Activated CD4-positive, CD25-positive, alpha-beta regulatory T cell treated with anti-CD3 and anti-CD28 coated beads, Interleukin-2, amount 50 U/mL, for 16 hours (primary cell): ENCODE measurements around the gene FAM9C.
"Not testable (repeated sequence)": the region's sequence is repeated elsewhere in the genome, so short reads cannot be mapped to it uniquely, and the experiment has no call there.

Experiments used
- DNase-seq: peaks from one replicate; pipeline ENCODE4 v3.0.0-alpha.2; 2020; ENCODE audit warnings: low read depth, low spot score

The FAM9C gene

GRCh38 chrX:13043138-13043537, 1.3 kb downstream of the FAM9C start:
- no peak for DNase-seq

GRCh38 chrX:13036896-13037295, 7.5 kb downstream of the FAM9C start:
- DNase-seq = no peak

GRCh38 chrX:13033193-13033592, 11.2 kb downstream of the FAM9C start:
- DNase-seq = no peak

GRCh38 chrX:13029887-13030771, 14.3 kb downstream of the FAM9C start:
- DNase-seq = no peak

- no peak for DNase-seq
Measured at GRCh38 chrX:13029637-13029886, 14.9 kb downstream of the FAM9C start.

GRCh38 chrX:13028871-13029636, 15.4 kb downstream of the FAM9C start:
- DNase-seq = no peak

GRCh38 chrX:13026877-13027652, 17.4 kb downstream of the FAM9C start:
- no peak for DNase-seq

GRCh38 chrX:13024986-13025385, 19.4 kb downstream of the FAM9C start:
- no peak for DNase-seq

GRCh38 chrX:13023979-13024378, 20.4 kb downstream of the FAM9C start:
- no peak for DNase-seq

GRCh38 chrX:13023567-13023966, 20.9 kb downstream of the FAM9C start:
- no peak for DNase-seq

GRCh38 chrX:13022926-13023325, 21.5 kb downstream of the FAM9C start:
- no peak for DNase-seq

GRCh38 chrX:13016731-13017130, 27.7 kb downstream of the FAM9C start:
- DNase-seq = not testable (repeated sequence)

- DNase-seq = no peak
Measured at GRCh38 chrX:13015536-13016236, 28.7 kb downstream of the FAM9C start.

GRCh38 chrX:13014111-13015096, 30.0 kb downstream of the FAM9C start:
- DNase-seq = no peak

GRCh38 chrX:13013363-13014110, 30.9 kb downstream of the FAM9C start:
- DNase-seq = no peak

GRCh38 chrX:13010546-13010945, 33.9 kb downstream of the FAM9C start:
- no peak for DNase-seq

GRCh38 chrX:13009844-13010243, 34.6 kb downstream of the FAM9C start:
- DNase-seq = no peak

- no peak for DNase-seq
Measured at GRCh38 chrX:13009273-13009672, 35.1 kb downstream of the FAM9C start.

GRCh38 chrX:13008851-13009250, 35.6 kb downstream of the FAM9C start:
- no peak for DNase-seq

- DNase-seq = no peak
Measured at GRCh38 chrX:13008189-13008533, 36.3 kb downstream of the FAM9C start.
